HEK293T (cell line): ENCODE measurements around the gene SPSB3.

Experiments
- CTCF ChIA-PET: fragments of 350-600 bp; formaldehyde crosslinking; extraction: SDS; loops from one replicate; lab custom pipeline; 2021; ENCODE audit warnings: antibody characterized with exemption, inconsistent platforms; lab: Yijun Ruan, JAX
- POLR2A ChIA-PET: fragments of 350-600 bp; formaldehyde crosslinking; extraction: SDS; loops from one replicate; lab custom pipeline; 2020; ENCODE audit warnings: antibody characterized with exemption, inconsistent platforms; lab: Yijun Ruan, JAX
- DNase-seq: peaks from one replicate; pipeline ENCODE4 v3.0.0; 2012; ENCODE audit warnings: mixed read lengths; ENCODE audit errors: extremely low spot score
- ARNT ChIP-seq: fragments of 450-650 bp; IDR thresholded peaks from 2 replicates; pipeline ENCODE4 v1.6.1; 2017; ENCODE audit warnings: mild to moderate bottlenecking
- BHLHE40 ChIP-seq: fragments of 450-650 bp; IDR thresholded peaks from 2 replicates; pipeline ENCODE4 v1.6.1; 2016; ENCODE audit warnings: mild to moderate bottlenecking, moderate library complexity, borderline replicate concordance
- CTBP1 ChIP-seq: fragments of 450-650 bp; IDR thresholded peaks from 2 replicates; pipeline ENCODE4 v1.6.1; 2016; ENCODE audit warnings: borderline replicate concordance
- ELF4 ChIP-seq: fragments of 450-650 bp; IDR thresholded peaks from 2 replicates; pipeline ENCODE4 v1.6.1; 2017; ENCODE audit warnings: antibody characterized with exemption
- FOXA1 ChIP-seq: fragments of 450-650 bp; IDR thresholded peaks from 2 replicates; pipeline ENCODE4 v1.6.1; 2016; ENCODE audit warnings: mild to moderate bottlenecking
- FOXK2 ChIP-seq: fragments of 450-650 bp; IDR thresholded peaks from 2 replicates; pipeline ENCODE4 v1.6.1; 2016; ENCODE audit warnings: mild to moderate bottlenecking
- FOXM1 ChIP-seq: fragments of 450-650 bp; IDR thresholded peaks from 2 replicates; pipeline ENCODE4 v1.6.1; 2017; ENCODE audit warnings: mild to moderate bottlenecking, borderline replicate concordance
- HDGF ChIP-seq: fragments of 450-650 bp; IDR thresholded peaks from 2 replicates; pipeline ENCODE4 v1.6.1; 2017; ENCODE audit warnings: antibody characterized with exemption, borderline replicate concordance
- L3MBTL2 ChIP-seq: fragments of 450-650 bp; conservative IDR thresholded peaks from 2 replicates; pipeline ENCODE4 v1.6.1; 2016; ENCODE audit warnings: mild to moderate bottlenecking
- LEF1 ChIP-seq: fragments of 450-650 bp; IDR thresholded peaks from 2 replicates; pipeline ENCODE4 v1.6.1; 2017; ENCODE audit warnings: mild to moderate bottlenecking, borderline replicate concordance
- NFRKB ChIP-seq: fragments of 450-650 bp; IDR thresholded peaks from 2 replicates; pipeline ENCODE4 v1.6.1; 2016; ENCODE audit warnings: mild to moderate bottlenecking, moderate library complexity
- PKNOX1 ChIP-seq: fragments of 450-650 bp; IDR thresholded peaks from 2 replicates; pipeline ENCODE4 v1.6.1; 2016
- SP1 ChIP-seq: fragments of 450-650 bp; IDR thresholded peaks from 2 replicates; pipeline ENCODE4 v1.6.1; 2017
- SUZ12 ChIP-seq: fragments of 450-650 bp; IDR thresholded peaks from 2 replicates; pipeline ENCODE4 v1.6.1; 2016; ENCODE audit warnings: mild to moderate bottlenecking
- TARDBP ChIP-seq: fragments of 450-650 bp; IDR thresholded peaks from 2 replicates; pipeline ENCODE4 v1.6.1; 2016
- ZNF384 ChIP-seq: fragments of 450-650 bp; IDR thresholded peaks from 2 replicates; pipeline ENCODE4 v1.6.1; 2016

Gene SPSB3

DNA sequence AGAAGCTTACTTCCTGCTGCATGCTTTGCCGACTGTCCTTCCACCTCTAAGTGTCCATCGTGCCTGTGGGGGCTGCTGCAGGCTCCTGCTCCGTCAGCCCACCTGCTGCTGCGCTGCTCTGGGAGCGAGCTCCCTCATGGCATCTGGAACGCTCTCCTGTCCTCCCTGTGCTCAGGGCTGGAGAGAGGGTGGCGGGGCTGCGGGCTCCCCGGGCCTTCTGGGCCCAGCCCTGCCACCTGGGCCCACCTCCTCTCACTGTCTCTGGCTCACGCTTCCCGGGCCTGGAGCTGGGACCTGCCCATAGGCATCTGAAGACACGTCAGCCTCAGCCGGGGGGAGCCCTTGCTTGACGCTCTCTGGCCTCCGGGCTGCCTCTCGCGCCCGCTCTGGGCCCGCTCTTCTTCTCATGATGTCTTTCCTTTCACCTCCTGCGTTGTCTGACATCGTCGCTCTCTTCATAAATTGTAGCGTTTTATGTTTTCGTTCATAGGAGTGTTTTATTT lies 38.0 kb downstream of the SPSB3 start:
- TF ChIP-seq NFRKB (no peak), FOXM1 (no peak), L3MBTL2 (no peak), FOXA1 (no peak), ARNT (no peak), SUZ12 (no peak), LEF1 (no peak), CTBP1 (no peak), HDGF (no peak), ZNF384 (no peak), SP1 (no peak), PKNOX1 (no peak), TARDBP (no peak)
- CTCF ChIA-PET = no interaction called here
- POLR2A ChIA-PET = interaction anchor here (1.2 kb wide), 1 partner anchor 38 kb away, joined by 3 read pairs; the partner anchor contains the start of gene MAPK8IP3
- DNase-seq = no peak

DNA sequence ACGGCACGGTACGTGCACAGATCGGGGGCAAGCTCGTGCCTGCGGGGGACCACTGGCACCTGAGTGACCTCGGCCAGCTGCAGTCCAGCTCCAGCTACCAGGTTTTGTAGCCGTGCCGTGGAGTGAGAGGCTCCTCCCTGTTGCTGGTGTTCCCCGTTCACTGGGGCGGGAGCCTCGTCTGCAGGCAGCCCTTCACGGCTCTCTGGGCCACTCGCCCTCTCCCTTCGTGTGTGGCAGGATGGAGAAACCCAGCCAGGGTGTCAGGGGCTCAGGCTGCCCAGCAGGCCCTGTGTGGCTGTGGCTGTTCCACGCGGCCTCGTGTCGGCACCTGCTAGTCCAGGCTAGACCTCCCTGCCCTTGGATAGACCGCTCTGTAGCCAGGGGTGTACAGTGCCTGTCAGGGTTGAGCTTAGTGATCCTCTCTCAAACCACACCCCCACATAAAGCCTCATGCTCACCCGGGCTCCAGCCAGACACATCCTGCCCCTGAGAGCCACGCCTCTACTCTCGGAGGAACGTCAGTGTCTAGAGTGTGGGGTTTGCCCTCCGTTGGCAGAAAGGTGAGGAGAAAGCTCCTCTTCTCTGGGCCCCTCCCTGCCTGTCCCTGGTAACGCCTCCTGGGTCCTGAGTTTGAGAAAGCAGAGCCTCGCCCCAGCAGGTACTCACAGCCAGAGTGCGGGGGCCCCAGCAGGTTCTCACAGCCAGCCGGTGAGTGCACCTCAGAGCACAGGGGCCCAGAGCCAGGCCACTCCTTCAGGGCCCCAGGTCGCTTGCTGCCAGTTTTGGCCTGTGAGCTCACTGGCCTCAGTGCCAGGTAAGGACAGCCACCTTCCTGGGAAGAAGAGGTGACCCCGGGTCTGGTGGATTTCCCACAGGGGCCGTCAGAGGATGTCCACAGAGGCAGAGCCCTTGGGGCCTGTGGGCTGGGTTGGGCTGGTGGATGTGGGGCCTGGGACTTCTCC lies 38.7 kb downstream of the SPSB3 start:
- no peak for DNase-seq
- TF ChIP-seq L3MBTL2 (no peak), ZNF384 (no peak), FOXM1 (no peak), HDGF (no peak), ELF4 (no peak), SUZ12 (no peak), LEF1 (no peak), ARNT (no peak), CTBP1 (no peak)
- POLR2A ChIA-PET = interaction anchor here (1.2 kb wide), 1 partner anchor 38 kb away, joined by 3 read pairs; the partner anchor contains the start of gene MAPK8IP3
- CTCF ChIA-PET = no interaction called here

DNA sequence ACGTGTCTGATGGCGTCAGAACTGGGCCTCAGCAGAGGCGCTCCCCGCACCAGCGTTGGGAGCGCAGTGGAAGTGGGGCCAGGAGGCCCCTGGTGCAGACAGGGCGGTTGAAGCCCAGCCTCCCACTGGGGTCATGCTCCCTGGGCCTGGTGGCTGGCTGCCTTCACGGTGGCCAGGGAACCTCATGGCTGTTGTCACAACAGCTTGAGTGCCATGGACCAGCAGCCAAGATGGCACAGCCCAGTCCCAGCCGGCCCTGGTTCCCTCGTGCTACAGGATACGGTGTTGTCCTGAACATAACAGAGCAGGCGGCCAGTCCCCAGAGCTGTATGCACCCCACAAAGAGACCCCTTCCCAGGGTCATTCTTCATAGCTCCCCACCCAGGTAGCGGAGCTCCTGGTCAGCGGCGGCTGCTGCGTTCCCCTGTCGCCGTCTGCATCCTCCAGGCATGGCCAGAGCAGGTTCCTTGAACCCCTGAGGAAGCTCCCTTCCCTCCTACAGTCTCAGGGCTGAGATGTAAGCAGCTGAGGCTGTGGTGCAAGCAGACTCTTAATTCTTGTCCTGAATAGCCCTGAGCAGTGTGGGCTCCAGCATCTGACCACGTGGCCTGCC lies 40.7 kb downstream of the SPSB3 start:
- CTCF ChIA-PET = no interaction called here
- TF ChIP-seq TARDBP (no peak), NFRKB (no peak), FOXK2 (no peak), CTBP1 (no peak), ARNT (no peak), BHLHE40 (no peak), PKNOX1 (no peak), FOXA1 (no peak), SP1 (no peak), FOXM1 (no peak)

GRCh38 chr16:1740781-1741490 lies 41.4 kb downstream of the SPSB3 start:
- POLR2A ChIA-PET = no interaction called here
- TF ChIP-seq CTBP1 (no peak), NFRKB (no peak), L3MBTL2 (no peak), ARNT (no peak), ELF4 (no peak), FOXK2 (no peak), FOXM1 (no peak), LEF1 (no peak), FOXA1 (no peak), SP1 (no peak)
- no peak for DNase-seq
- CTCF ChIA-PET = no interaction called here

More for the DNA sequence above, 40.7 kb downstream of the SPSB3 start:
- DNase-seq = no peak
- POLR2A ChIA-PET = no interaction called here

GRCh38 chr16:1740234-1740633 lies 42.1 kb downstream of the SPSB3 start:
- ChIA-PET POLR2A (no interaction called here), CTCF (no interaction called here)
- DNase-seq = no peak
- TF ChIP-seq TARDBP = no peak
- TF ChIP-seq ZNF384 = no peak
- TF ChIP-seq ARNT = no peak
- TF ChIP-seq HDGF = no peak
- TF ChIP-seq SUZ12 = no peak
- no peak for TF ChIP-seq BHLHE40
- no peak for TF ChIP-seq PKNOX1
- no peak for TF ChIP-seq ELF4

- TF ChIP-seq SP1 (no peak), SUZ12 (no peak), ARNT (no peak), FOXK2 (no peak), CTBP1 (no peak), BHLHE40 (no peak), FOXA1 (no peak), FOXM1 (no peak)
- ChIA-PET CTCF (interaction anchor here (0.6 kb wide), 1 partner anchor 11 kb away, joined by 3 read pairs; no protein-coding TSS in a partner anchor), POLR2A (no interaction called here)
- no peak for DNase-seq
These were observed 47.6 kb downstream of the SPSB3 start for GRCh38 chr16:1734816-1735215.
